H1 (cell line): Measurements from ENCODE around the gene SCAMP4. TPM values are rescaled to one million over a fixed set of nuclear protein-coding genes. Genes with fewer than 3 reads are reported as not detected.

Experiments used
- CTCF ChIA-PET: fragments of 300-600 bp; sonication (Branson Sonifier 250); formaldehyde crosslinking; loops from one replicate; lab custom pipeline; 2021; ENCODE audit not compliant: partially characterized antibody; lab: Charles Lee
- POLR2A ChIA-PET: fragments of 300-600 bp; sonication (Branson Sonifier 250); formaldehyde crosslinking; loops from one replicate; lab custom pipeline; 2021; ENCODE audit warnings: inconsistent platforms; ENCODE audit not compliant: partially characterized antibody; lab: Charles Lee
- DNase-seq, 2 experiments: peaks; one replicate each; pipeline versions ENCODE4 v3.0.0 to v3.0.0-alpha.2; 2010 to 2022; ENCODE audit warnings: low spot score in 2 of 2, low read depth in 1 of 2, mixed read lengths in 1 of 2
- FAIRE-seq: peaks from 2 replicates; lab custom pipeline; 2011; peaks lifted over from hg19 to GRCh38; lab: Jason Lieb, UNC
- H2AFZ ChIP-seq: 2 replicates; pipeline ENCODE4 v1.8.1; 2012; ENCODE audit warnings: low read length, inconsistent platforms
- H2AK5ac ChIP-seq: 2 replicates; pipeline ENCODE4 v1.6.1; 2013; ENCODE audit warnings: low read depth, low read length
- H2BK120ac ChIP-seq: replicated peaks from 2 replicates; pipeline ENCODE3; 2013; ENCODE audit warnings: low read depth, low read length, inconsistent platforms
- H2BK12ac ChIP-seq: 2 replicates; pipeline ENCODE4 v1.6.1; 2013; ENCODE audit warnings: low read depth, low read length
- H2BK15ac ChIP-seq: 2 replicates; pipeline ENCODE4 v1.6.1; 2013; ENCODE audit warnings: low read length
- H2BK20ac ChIP-seq: 2 replicates; pipeline ENCODE4 v1.6.1; 2013; ENCODE audit warnings: low read length
- H2BK5ac ChIP-seq: 2 replicates; pipeline ENCODE4 v1.6.1; 2013; ENCODE audit warnings: low read depth, low read length
- H3K14ac ChIP-seq: 2 replicates; pipeline ENCODE4 v1.6.1; 2013; ENCODE audit warnings: inconsistent platforms; ENCODE audit not compliant: insufficient read length
- H3K18ac ChIP-seq: 2 replicates; pipeline ENCODE4 v1.6.1; 2013; ENCODE audit warnings: low read length; ENCODE audit errors: extremely low read depth
- H3K23ac ChIP-seq: 2 replicates; pipeline ENCODE4 v1.6.1; 2013; ENCODE audit warnings: inconsistent platforms; ENCODE audit not compliant: insufficient read length
- H3K23me2 ChIP-seq: 2 replicates; pipeline ENCODE4 v1.6.1; 2013; ENCODE audit warnings: low read depth, low read length
- H3K27ac ChIP-seq: 2 replicates; pipeline ENCODE4 v1.6.1; 2011; ENCODE audit warnings: low read depth, low read length, inconsistent platforms
- H3K27me3 ChIP-seq, 4 experiments: replicated peaks in 1 of 4; 1 replicate in 1 of 4; 2 replicates in 3 of 4; pipeline versions ENCODE4 v1.6.1 to v1.8.1; 2011 to 2013; ENCODE audit warnings: low read length in 3 of 4, mild to moderate bottlenecking in 3 of 4, inconsistent platforms in 2 of 4, mixed read lengths in 2 of 4, moderate library complexity in 1 of 4; ENCODE audit not compliant: control insufficient read depth in 3 of 4, insufficient read depth in 3 of 4; ENCODE audit errors: extremely low read depth in 1 of 4
- H3K36me3 ChIP-seq, 4 experiments: 2 replicates each; pipeline versions ENCODE4 v1.6.1 to v1.8.1; 2011 to 2013; ENCODE audit warnings: mild to moderate bottlenecking in 4 of 4, low read length in 3 of 4, moderate library complexity in 2 of 4, control low read depth in 1 of 4, inconsistent platforms in 1 of 4; ENCODE audit not compliant: insufficient read depth in 4 of 4, control insufficient read depth in 2 of 4
- H3K4ac ChIP-seq: replicated peaks from 2 replicates; pipeline ENCODE3; 2013; ENCODE audit warnings: low read length, low read depth, mixed read lengths, inconsistent platforms; ENCODE audit not compliant: insufficient read length
- H3K4me1 ChIP-seq, 4 experiments: replicated peaks in 1 of 4; 1 replicate in 1 of 4; 2 replicates in 3 of 4; pipeline versions ENCODE4 v1.6.1 to v1.8.1; 2011 to 2013; ENCODE audit warnings: low read length in 3 of 4, inconsistent platforms in 2 of 4, mixed read lengths in 1 of 4; ENCODE audit not compliant: insufficient read depth in 4 of 4, control insufficient read depth in 3 of 4
- H3K4me2 ChIP-seq, 2 experiments: 2 replicates each; pipeline versions ENCODE4 v1.6.1 to v1.8.1; 2011 to 2013; ENCODE audit warnings: low read depth in 2 of 2, low read length in 2 of 2, control low read depth in 1 of 2, inconsistent platforms in 1 of 2, mild to moderate bottlenecking in 1 of 2; ENCODE audit not compliant: insufficient read depth in 1 of 2
- H3K4me3 ChIP-seq, 4 experiments: fragments of 200-600, 300-600 bp in 1 of 4; sonication (generic), shearing (Covaris generic), sonication (Bioruptor Twin) in 1 of 4; 2 replicates each; pipeline versions ENCODE4 v1.5.1 to v1.8.1; 2011 to 2016; ENCODE audit warnings: low read length in 4 of 4, low read depth in 3 of 4, control low read depth in 2 of 4, inconsistent platforms in 2 of 4, mild to moderate bottlenecking in 2 of 4, mixed read lengths in 1 of 4, moderate library complexity in 1 of 4; ENCODE audit not compliant: insufficient read depth in 2 of 4; ENCODE audit errors: extremely low read depth in 1 of 4
- H3K56ac ChIP-seq: replicated peaks from 2 replicates; pipeline ENCODE3; 2013; ENCODE audit warnings: low read depth, mild to moderate bottlenecking, mixed read lengths, low read length, inconsistent platforms; ENCODE audit not compliant: insufficient read length
- H3K79me1 ChIP-seq: 2 replicates; pipeline ENCODE4 v1.6.1; 2013; ENCODE audit warnings: low read depth, low read length, control low read depth
- H3K79me2 ChIP-seq, 2 experiments: 2 replicates each; pipeline versions ENCODE4 v1.6.1 to v1.8.1; 2012 to 2013; ENCODE audit warnings: low read length in 2 of 2, mild to moderate bottlenecking in 2 of 2, inconsistent platforms in 1 of 2; ENCODE audit not compliant: insufficient read depth in 2 of 2, control insufficient read depth in 1 of 2
- H3K9ac ChIP-seq, 4 experiments: replicated peaks in 1 of 4; 1 replicate in 1 of 4; 2 replicates in 3 of 4; pipeline versions ENCODE4 v1.6.1 to v1.8.1; 2011 to 2013; ENCODE audit warnings: low read depth in 3 of 4, low read length in 3 of 4, control low read depth in 2 of 4, mild to moderate bottlenecking in 2 of 4, moderate library complexity in 2 of 4, inconsistent platforms in 1 of 4; ENCODE audit errors: extremely low read depth in 1 of 4
- H3K9me3 ChIP-seq, 2 experiments: 2 replicates each; pipeline versions ENCODE4 v1.6.1 to v1.8.1; 2012 to 2013; ENCODE audit warnings: mild to moderate bottlenecking in 2 of 2, moderate library complexity in 2 of 2, control low read depth in 1 of 2, inconsistent platforms in 1 of 2, low read depth in 1 of 2, low read length in 1 of 2, mixed read lengths in 1 of 2; ENCODE audit not compliant: insufficient read depth in 2 of 2
- H4K20me1 ChIP-seq, 2 experiments: replicated peaks in 1 of 2; 2 replicates each; pipeline versions ENCODE3 to v1.8.1; 2011 to 2013; ENCODE audit warnings: inconsistent platforms in 2 of 2, low read length in 2 of 2, mild to moderate bottlenecking in 1 of 2; ENCODE audit not compliant: insufficient read depth in 2 of 2, control insufficient read depth in 1 of 2
- H4K5ac ChIP-seq: 2 replicates; pipeline ENCODE4 v1.6.1; 2013; ENCODE audit warnings: low read length, low read depth, mixed read lengths, inconsistent platforms; ENCODE audit not compliant: insufficient read length
- H4K8ac ChIP-seq: 2 replicates; pipeline ENCODE4 v1.8.0; 2013; ENCODE audit warnings: mild to moderate bottlenecking, moderate library complexity, low read length, inconsistent platforms; ENCODE audit not compliant: insufficient read depth; ENCODE audit errors: extremely low read depth
- H4K91ac ChIP-seq: replicated peaks from 2 replicates; pipeline ENCODE3; 2013; ENCODE audit warnings: low read length, mixed read lengths, inconsistent platforms; ENCODE audit not compliant: insufficient read length
- CHD2 ChIP-seq: IDR thresholded peaks from 2 replicates; pipeline ENCODE4 v1.6.1; 2012; ENCODE audit warnings: low read length, improper control_type of control experiment
- CTBP2 ChIP-seq: IDR thresholded peaks from 2 replicates; pipeline ENCODE4 v1.7.0; 2011; ENCODE audit warnings: borderline replicate concordance, mild to moderate bottlenecking, moderate library complexity, mixed read lengths, low read length; ENCODE audit not compliant: insufficient read depth, insufficient read length
- GABPA ChIP-seq: IDR thresholded peaks from 2 replicates; pipeline ENCODE4 v1.6.1; 2011; ENCODE audit warnings: mild to moderate bottlenecking, low read length, moderate library complexity, borderline replicate concordance; ENCODE audit not compliant: insufficient read depth
- GTF2F1 ChIP-seq: IDR thresholded peaks from 2 replicates; pipeline ENCODE4 v1.6.1; 2012; ENCODE audit warnings: low read depth, low read length, improper control_type of control experiment, borderline replicate concordance
- TAF7 ChIP-seq: optimal IDR thresholded peaks from 2 replicates; pipeline ENCODE3; 2011; ENCODE audit warnings: low read depth, mild to moderate bottlenecking, inconsistent platforms, low read length, moderate library complexity, borderline replicate concordance
- WGBS, 2 experiments: shearing (Covaris generic) in 1 of 2; methylation state at CpG; one replicate each; pipeline versions ENCODE4 v1.1.6 to v1.1.7; 2013 to 2015; ENCODE audit warnings: low lambda C conversion rate in 2 of 2, mixed read lengths in 2 of 2, inconsistent platforms in 1 of 2, low coverage in 1 of 2, missing lambda C conversion rate in 1 of 2; ENCODE audit not compliant: insufficient replicate concordance in 2 of 2, insufficient coverage in 1 of 2, insufficient read length in 1 of 2; ENCODE audit errors: extremely low coverage in 1 of 2, missing lambda C conversion rate in 1 of 2; 5-methylcytosine and 5-hydroxymethylcytosine counted together
- polyA plus RNA-seq, 7 experiments: library from polyadenylated mRNA; depleted of rRNA in 3 of 7; stranded (reverse) in 5 of 7; unstranded in 2 of 7; fragments of >200 nt in 5 of 7; fragments of 200-250 nt in 2 of 7; gene quantifications; 1 replicate in 5 of 7; 2 replicates in 1 of 7; 4 replicates in 1 of 7; pipeline versions ENCODE4 v1.2.1 to v1.2.3, GENCODE V29; 2011 to 2013; ENCODE audit warnings: missing spikeins in 2 of 7, mixed read lengths in 2 of 7
- total RNA-seq: library from RNA; stranded (reverse); fragmentation: NEBNext Ultra II Directional; extraction: Animal tissue kit (Norgen Biotek cat#: 25700); gene quantifications from 2 replicates; pipeline ENCODE4 v1.2.1, GENCODE V29; 2021

Gene SCAMP4
- total and polyA plus RNA-seq, 2 of the 8 experiments (the other 6 are each of a cell fraction or from before 2014, with no cell fraction given) = 17.1 to 61.4 TPM

- Histone ChIP-seq H3K79me2 (peaks cover 0 to 14% of the 10 kb centered on the region in 2 experiments; a peak in 2 of 4 replicates), H2BK15ac (no peak overlapping the region), H4K20me1 (no peaks in the 10 kb centered on the region), H3K9me3 (no peaks in the 10 kb centered on the region), H3K4me3 (no peak overlapping the region), H2BK12ac (0 out of 2 replicates have a peak overlapping the region, but pooled peaks have one; percentile 39), H3K27me3 (no peaks in the 10 kb centered on the region), H3K36me3 (0 out of 8 replicates have a peak, but pooled peaks cover 0 to 4% (median 0%) of the 10 kb centered on the region in 4 experiments), H2AK5ac (0 out of 2 replicates have a peak overlapping the region, but pooled peaks have one; percentile 24), H3K4me2 (no peak overlapping the region), H4K5ac (no peak overlapping the region), H3K9ac (no peak overlapping the region), H2BK120ac (no peak overlapping the region), H3K18ac (no peak overlapping the region)
- DNase-seq (no peak), FAIRE-seq (no peak)
- POLR2A ChIA-PET = interaction anchor here (0.6 to 2.3 kb wide), 5 partner anchors 10 to 150 kb away, joined by 3 to 10 read pairs (median 3); partner anchors contain the start of gene MKNK2
- 95% methylated on average over 16 of the region's 16 CpGs; no CpG with 5 or more reads in 1 of the 2 experiments for WGBS, 2 experiments
- TF ChIP-seq CHD2 (no peak), TAF7 (no peak), GABPA (no peak), CTBP2 (no peak), GTF2F1 (no peak)
- TF ChIP-seq, all 59 proteins: peak for 0
- no peak overlapping the region for H3K23ac ChIP-seq
- H4K8ac ChIP-seq = no peak overlapping the region; the same call in 1 of the 2 replicates
- no peak overlapping the region for H3K14ac ChIP-seq
- no peak overlapping the region for H3K56ac ChIP-seq
- no peak overlapping the region for H2BK5ac ChIP-seq
- no peak overlapping the region for H3K27ac ChIP-seq
- H3K4ac ChIP-seq = no peak overlapping the region
- no peak overlapping the region for H2BK20ac ChIP-seq
- CTCF ChIA-PET = interaction anchor here (0.6 to 2.6 kb wide), 5 partner anchors 28 to 135 kb away, joined by 3 to 10 read pairs (median 6); no protein-coding TSS in a partner anchor
- H3K4me1 ChIP-seq = peaks cover 0 to 9% (median 8%) of the 10 kb centered on the region in 4 experiments; a peak in 5 of 7 replicates
- H2AFZ ChIP-seq = no peak overlapping the region
- no peak overlapping the region for H4K91ac ChIP-seq
- peaks cover 4% of the 10 kb centered on the region; the same call in 1 of the 2 replicates for H3K79me1 ChIP-seq
- peaks cover 3% of the 10 kb centered on the region for H3K23me2 ChIP-seq
Measured at GRCh38 chr19:1901940-1902404, 3.2 kb upstream of the SCAMP4 start.
